Mesendoderm (in vitro differentiated cells): ENCODE data around the gene HGS.
"Not testable (repeated sequence)": the region's sequence is repeated elsewhere in the genome, so short reads cannot be mapped to it uniquely, and the experiment has no call there.

Experiments used
- DNase-seq: peaks from one replicate; pipeline ENCODE4 v3.0.0; 2013
- H2AK5ac ChIP-seq: 2 replicates; pipeline ENCODE4 v1.6.1; 2013; ENCODE audit warnings: low read length, inconsistent platforms
- H2BK120ac ChIP-seq: 2 replicates; pipeline ENCODE4 v1.6.1; 2013; ENCODE audit warnings: low read depth, mild to moderate bottlenecking, low read length, moderate library complexity, mixed read lengths
- H2BK15ac ChIP-seq: replicated peaks from 2 replicates; pipeline ENCODE4 v1.6.1; 2013; ENCODE audit warnings: low read depth, mild to moderate bottlenecking, moderate library complexity
- H2BK5ac ChIP-seq: 2 replicates; pipeline ENCODE4 v1.6.1; 2013; ENCODE audit warnings: low read length, inconsistent platforms
- H3K18ac ChIP-seq: 2 replicates; pipeline ENCODE4 v1.6.1; 2013; ENCODE audit warnings: mild to moderate bottlenecking, low read length, mixed read lengths
- H3K23ac ChIP-seq: one replicate; pipeline ENCODE4 v1.6.1; 2013; ENCODE audit warnings: low read length
- H3K27ac ChIP-seq: 2 replicates; pipeline ENCODE4 v1.5.1; 2013; ENCODE audit warnings: low read depth, mild to moderate bottlenecking, inconsistent platforms, low read length, moderate library complexity
- H3K27me3 ChIP-seq: 2 replicates; pipeline ENCODE4 v1.6.1; 2013; ENCODE audit warnings: low read length, control low read depth, mild to moderate bottlenecking, inconsistent platforms; ENCODE audit not compliant: insufficient read depth, poor library complexity
- H3K36me3 ChIP-seq: 2 replicates; pipeline ENCODE4 v1.6.1; 2013; ENCODE audit warnings: low read length, inconsistent platforms; ENCODE audit not compliant: control insufficient read depth, insufficient read depth
- H3K4ac ChIP-seq: one replicate; pipeline ENCODE4 v1.6.1; 2013; ENCODE audit warnings: low read depth, mild to moderate bottlenecking, low read length, moderate library complexity
- H3K4me1 ChIP-seq: 2 replicates; pipeline ENCODE4 v1.6.1; 2013; ENCODE audit warnings: low read depth, low read length, inconsistent platforms; ENCODE audit not compliant: control insufficient read depth
- H3K4me2 ChIP-seq: 2 replicates; pipeline ENCODE4 v1.6.1; 2013; ENCODE audit warnings: low read length
- H3K4me3 ChIP-seq: 2 replicates; pipeline ENCODE4 v1.5.1; 2013; ENCODE audit warnings: mild to moderate bottlenecking, low read length
- H3K56ac ChIP-seq: one replicate; pipeline ENCODE4 v1.6.1; 2013; ENCODE audit warnings: low read length
- H3K79me1 ChIP-seq: 2 replicates; pipeline ENCODE4 v1.6.1; 2013; ENCODE audit warnings: low read length, inconsistent platforms
- H3K79me2 ChIP-seq: 2 replicates; pipeline ENCODE4 v1.6.1; 2013; ENCODE audit warnings: mild to moderate bottlenecking, low read length; ENCODE audit not compliant: control insufficient read depth, insufficient read depth
- H3K9ac ChIP-seq: 2 replicates; pipeline ENCODE4 v1.6.1; 2013; ENCODE audit warnings: low read length, inconsistent platforms
- H4K5ac ChIP-seq: one replicate; pipeline ENCODE4 v1.6.1; 2013; ENCODE audit warnings: low read length
- H4K8ac ChIP-seq: one replicate; pipeline ENCODE4 v1.6.1; 2013; ENCODE audit warnings: low read depth, mild to moderate bottlenecking, control low read depth, low read length, moderate library complexity
- WGBS: extraction: QIAGEN DNeasy Blood & Tissue Kit; methylation state at CpG from one replicate; pipeline ENCODE4 v1.1.7; 2013; ENCODE audit warnings: low lambda C conversion rate, missing lambda C conversion rate; ENCODE audit not compliant: insufficient coverage; ENCODE audit errors: extremely low coverage; 5-methylcytosine and 5-hydroxymethylcytosine counted together

Gene HGS

DNA sequence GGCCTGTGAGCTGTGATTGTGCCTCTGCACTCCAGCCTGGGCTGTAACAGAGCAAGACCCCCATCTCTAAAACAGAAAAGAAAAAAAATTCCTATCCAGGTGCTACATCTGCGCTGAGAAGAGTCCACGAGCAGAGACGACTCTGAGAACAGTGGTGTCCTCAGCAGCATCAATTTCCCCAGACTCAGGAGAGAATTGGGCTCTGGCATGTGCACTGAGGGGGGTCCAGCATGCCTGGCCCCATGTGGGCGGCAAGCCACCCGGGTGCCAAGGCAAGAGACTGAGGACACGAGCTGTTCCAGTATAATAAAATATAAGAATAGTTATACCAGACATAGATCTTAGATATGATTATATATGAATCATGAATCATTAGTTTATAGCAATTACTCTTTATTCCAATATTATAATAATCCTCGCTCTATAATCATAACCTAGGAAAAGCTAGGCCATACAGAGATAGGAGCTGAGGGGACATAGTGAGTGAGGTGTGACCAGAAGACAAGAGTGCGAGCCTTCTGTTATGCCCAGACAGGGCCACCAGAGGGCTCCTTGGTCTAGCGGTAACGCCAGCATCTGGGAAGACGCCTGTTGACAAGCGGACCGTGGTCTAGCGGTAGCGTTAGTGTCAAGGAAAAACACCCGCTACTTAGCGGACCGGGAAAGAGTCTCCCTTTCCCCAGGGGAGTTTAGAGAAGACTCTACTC, 8.1 kb upstream of the HGS start:
- H2BK15ac ChIP-seq, H3K79me1 ChIP-seq, H4K5ac ChIP-seq, H3K18ac ChIP-seq, H3K27me3 ChIP-seq, H3K4me3 ChIP-seq, H2AK5ac ChIP-seq, H3K9ac ChIP-seq, H3K4me2 ChIP-seq, H3K4ac ChIP-seq, H3K23ac ChIP-seq, H4K8ac ChIP-seq, H3K4me1 ChIP-seq, H3K56ac ChIP-seq, H2BK120ac ChIP-seq, H3K79me2 ChIP-seq, H2BK5ac ChIP-seq, H3K27ac ChIP-seq: not testable (repeated sequence)
- peaks cover 15% of the 10 kb centered on the region for H3K36me3 ChIP-seq
- DNase-seq = peak; percentile 38
- no CpG with 5 or more reads among the region's 18 CpGs for WGBS

DNA sequence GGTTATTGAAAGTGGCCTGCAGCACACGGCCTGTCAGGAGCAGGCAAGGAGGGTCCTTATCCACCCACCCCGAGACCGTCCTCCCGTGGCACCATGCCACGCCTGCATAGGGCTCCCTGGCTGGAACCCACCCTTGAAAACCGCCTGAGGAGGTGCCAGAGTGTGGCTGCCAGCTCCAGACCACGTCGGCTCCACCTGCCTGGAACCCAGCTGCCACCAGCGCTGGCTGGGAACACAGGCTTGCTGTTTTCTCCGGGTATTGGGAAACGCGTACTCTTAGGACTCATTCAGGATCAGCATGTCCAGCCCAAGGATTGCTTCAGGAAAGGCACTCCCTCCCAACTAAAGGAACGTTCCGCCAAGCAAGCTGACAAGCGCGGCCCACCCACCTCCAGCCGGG, 6.9 kb upstream of the HGS start:
- H3K9ac ChIP-seq = no peak overlapping the region
- no peak overlapping the region for H3K23ac ChIP-seq
- H3K4me1 ChIP-seq = no peaks in the 10 kb centered on the region
- H3K27ac ChIP-seq = no peak overlapping the region
- no peak overlapping the region for H3K18ac ChIP-seq
- H4K5ac ChIP-seq = no peak overlapping the region
- no peak overlapping the region for H2AK5ac ChIP-seq
- H3K56ac ChIP-seq = no peak overlapping the region
- H3K79me2 ChIP-seq = peaks cover 3% of the 10 kb centered on the region
- no peak overlapping the region for H3K4me3 ChIP-seq
- no peak overlapping the region for H3K4me2 ChIP-seq
- H4K8ac ChIP-seq = no peak overlapping the region
- no peak overlapping the region for H2BK120ac ChIP-seq
- no peak overlapping the region for H2BK5ac ChIP-seq
- no peaks in the 10 kb centered on the region for H3K27me3 ChIP-seq
- no CpG with 5 or more reads among the region's 17 CpGs for WGBS
- DNase-seq = no peak
- peaks cover 2% of the 10 kb centered on the region for H3K79me1 ChIP-seq
- no peak overlapping the region for H3K4ac ChIP-seq
- H2BK15ac ChIP-seq = no peak overlapping the region
- H3K36me3 ChIP-seq = peaks cover 12% of the 10 kb centered on the region

DNA sequence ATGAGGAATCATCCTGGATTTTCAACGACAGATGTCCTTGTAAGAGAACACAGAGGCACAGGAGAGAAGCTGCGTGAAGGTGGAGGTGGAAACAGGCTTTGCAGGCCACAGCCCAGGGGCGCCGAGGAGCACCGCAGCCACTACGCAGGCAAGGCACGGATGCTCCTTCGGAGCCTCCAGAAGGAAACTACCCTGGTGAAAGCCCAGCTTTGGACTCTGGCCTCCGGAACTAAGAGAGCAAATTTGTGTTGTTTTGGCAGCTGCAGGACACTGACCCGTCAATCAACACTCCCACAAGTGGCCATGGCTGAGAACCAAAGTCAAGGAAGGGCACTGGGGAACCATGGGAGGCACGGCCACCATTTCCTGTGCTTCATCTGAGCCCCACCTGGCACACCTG, 3.7 kb upstream of the HGS start:
- H3K27ac ChIP-seq = no peak overlapping the region
- H4K5ac ChIP-seq = no peak overlapping the region
- H2BK120ac ChIP-seq = no peak overlapping the region
- no peak overlapping the region for H3K9ac ChIP-seq
- DNase-seq = no peak
- H3K4me2 ChIP-seq = no peak overlapping the region
- no peak overlapping the region for H3K18ac ChIP-seq
- H3K79me1 ChIP-seq = peaks cover 8% of the 10 kb centered on the region
- no peak overlapping the region for H3K23ac ChIP-seq
- no peak overlapping the region for H2AK5ac ChIP-seq
- H2BK5ac ChIP-seq = no peak overlapping the region
- H3K4me1 ChIP-seq = peaks cover 3% of the 10 kb centered on the region
- WGBS = no CpG with 5 or more reads among the region's 11 CpGs
- H3K4me3 ChIP-seq = no peak overlapping the region
- no peak overlapping the region for H4K8ac ChIP-seq
- H2BK15ac ChIP-seq = no peak overlapping the region
- no peaks in the 10 kb centered on the region for H3K27me3 ChIP-seq
- no peaks in the 10 kb centered on the region for H3K36me3 ChIP-seq
- no peak overlapping the region for H3K4ac ChIP-seq
- peaks cover 26% of the 10 kb centered on the region for H3K79me2 ChIP-seq
- H3K56ac ChIP-seq = no peak overlapping the region

DNA sequence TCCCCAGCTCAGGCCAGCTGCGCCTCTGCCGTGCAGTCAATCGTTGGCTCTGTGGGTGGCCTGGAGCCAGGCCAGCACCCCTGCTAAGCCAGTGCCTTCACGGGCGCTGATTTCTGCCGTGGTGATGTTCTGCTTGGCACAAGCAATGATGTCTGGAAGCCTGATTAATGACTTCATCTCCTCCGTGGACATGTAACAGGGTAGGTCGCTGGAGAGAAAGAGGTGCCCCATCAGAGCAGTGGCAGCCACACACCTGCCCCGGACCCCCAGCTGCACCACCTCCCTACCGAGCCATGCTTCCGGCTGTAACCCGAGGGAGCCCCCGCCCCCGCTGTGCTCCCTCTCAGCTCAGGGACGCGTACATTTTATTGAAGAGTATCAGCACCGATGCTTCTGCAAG, 2.1 kb upstream of the HGS start:
- Histone ChIP-seq H2BK5ac (no peak overlapping the region), H3K9ac (no peak overlapping the region), H4K8ac (no peak overlapping the region), H3K79me1 (peaks cover 17% of the 10 kb centered on the region), H3K27ac (no peak overlapping the region), H2AK5ac (no peak overlapping the region), H3K4me2 (no peak overlapping the region), H3K4me3 (no peak overlapping the region), H3K36me3 (peaks cover 4% of the 10 kb centered on the region), H4K5ac (no peak overlapping the region), H3K27me3 (no peaks in the 10 kb centered on the region), H3K18ac (no peak overlapping the region), H2BK120ac (no peak overlapping the region), H2BK15ac (no peak overlapping the region), H3K79me2 (peaks cover 33% of the 10 kb centered on the region), H3K4me1 (peaks cover 3% of the 10 kb centered on the region), H3K4ac (no peak overlapping the region), H3K56ac (no peak overlapping the region), H3K23ac (no peak overlapping the region)
- WGBS = no CpG with 5 or more reads among the region's 17 CpGs
- no peak for DNase-seq

DNA sequence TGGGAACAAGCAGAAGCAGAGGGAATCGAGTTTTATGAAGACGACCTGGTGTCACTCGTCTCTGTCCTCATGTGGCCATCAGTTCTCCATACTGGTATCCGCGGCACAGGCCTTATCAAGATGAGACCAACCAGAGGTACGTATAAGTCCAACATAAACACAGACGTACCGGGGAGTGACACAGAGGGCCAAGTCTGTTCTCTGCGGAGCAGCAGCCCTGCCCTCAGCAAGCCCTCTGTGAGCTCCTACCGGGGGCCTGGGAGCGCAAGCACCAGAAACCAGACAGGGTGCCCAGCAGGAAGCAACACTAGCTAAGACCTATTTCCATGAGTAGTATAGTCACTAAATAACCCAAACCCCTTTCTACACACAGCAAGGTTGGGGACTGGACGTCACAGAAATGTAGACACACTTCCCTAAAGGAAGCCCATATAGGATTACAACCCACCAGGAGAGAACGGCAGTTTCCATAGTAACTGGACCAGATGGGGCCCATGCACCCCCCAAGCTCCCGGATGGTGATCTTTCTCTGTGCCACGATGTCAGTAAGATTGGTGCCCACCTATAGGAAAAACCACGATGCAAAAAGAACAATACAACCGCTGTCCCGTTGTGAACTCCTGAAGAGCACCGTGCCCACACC, 1.1 kb upstream of the HGS start:
- Histone ChIP-seq H2AK5ac (no peak overlapping the region), H3K79me1 (peaks cover 17% of the 10 kb centered on the region), H3K4me3 (peak overlapping the region; percentile 95), H3K4ac (no peak overlapping the region), H3K56ac (peak overlapping the region; percentile 98), H3K9ac (peak overlapping the region; percentile 95), H3K4me2 (peak overlapping the region; percentile 66), H4K5ac (no peak overlapping the region), H2BK15ac (no peak overlapping the region), H3K27ac (no peak overlapping the region), H3K27me3 (no peaks in the 10 kb centered on the region), H4K8ac (no peak overlapping the region), H3K18ac (no peak overlapping the region), H3K4me1 (peaks cover 3% of the 10 kb centered on the region), H2BK120ac (no peak overlapping the region), H3K23ac (no peak overlapping the region), H3K79me2 (peaks cover 33% of the 10 kb centered on the region), H2BK5ac (no peak overlapping the region), H3K36me3 (peaks cover 6% of the 10 kb centered on the region)
- DNase-seq = no peak
- WGBS = no CpG with 5 or more reads among the region's 19 CpGs
